GM12878 (cell line): ENCODE data around the gene PPP1R15A. TPM values are rescaled to one million over a fixed set of nuclear protein-coding genes. Genes with fewer than 3 reads are reported as not detected.

ENCODE experiments used
- ATAC-seq: fragments of 200-7000 bp; cut with Tn5 transposase; 3 replicates; pipeline ENCODE4 v1.9.1; 2020; ENCODE audit warnings: mild to moderate bottlenecking, moderate library complexity
- BruUV-seq: library from RNA; stranded (reverse); fragments of 400-500 nt; replicated peaks from 2 replicates; lab custom pipeline; 2021; lab: Mats Ljungman, UMichigan
- CTCF ChIA-PET: fragments of 300-600 bp; sonication (Branson Sonifier 250); formaldehyde crosslinking; extraction: SDS; loops from one replicate; lab custom pipeline; 2021; ENCODE audit warnings: inconsistent platforms; lab: Yijun Ruan, JAX
- POLR2A ChIA-PET: fragments of 350-600 bp; formaldehyde crosslinking; extraction: SDS; loops from one replicate; lab custom pipeline; 2021; ENCODE audit warnings: inconsistent platforms; lab: Charles Lee
- RAD21 ChIA-PET: fragments of 300-600 bp; sonication (Branson Sonifier 250); formaldehyde crosslinking; loops from one replicate; lab custom pipeline; 2023; ENCODE audit warnings: antibody characterized with exemption; ENCODE audit not compliant: unreplicated experiment; lab: Charles Lee
- SMC1A ChIA-PET: fragments of 300-600 bp; sonication (Branson Sonifier 250); formaldehyde crosslinking; loops from one replicate; lab custom pipeline; 2023; ENCODE audit not compliant: unreplicated experiment, uncharacterized antibody; lab: Charles Lee
- DNase-seq: peaks from one replicate; pipeline ENCODE4 v3.0.0-alpha.2; 2011; ENCODE audit warnings: low read depth, low spot score
- FAIRE-seq: peaks from 3 replicates; lab custom pipeline; 2011; peaks lifted over from hg19 to GRCh38; lab: Jason Lieb, UNC
- H2AFZ ChIP-seq: 2 replicates; pipeline ENCODE4 v1.6.0; 2011; ENCODE audit warnings: low read depth, low read length, control low read depth; ENCODE audit not compliant: control insufficient read depth
- H3K27ac ChIP-seq: 2 replicates; pipeline ENCODE4 v1.5.1; 2011; ENCODE audit warnings: control low read depth; ENCODE audit not compliant: control insufficient read depth, insufficient read depth
- H3K27me3 ChIP-seq, 2 experiments: replicated peaks in 1 of 2; 2 replicates each; pipeline versions ENCODE4 v1.6.0 to v1.6.1; 2011; ENCODE audit warnings: low read length in 1 of 2; ENCODE audit not compliant: control insufficient read depth in 2 of 2, insufficient read depth in 2 of 2
- H3K36me3 ChIP-seq, 2 experiments: 2 replicates each; pipeline ENCODE4 v1.5.1; 2011; ENCODE audit warnings: low read length in 1 of 2; ENCODE audit not compliant: control insufficient read depth in 2 of 2, insufficient read depth in 2 of 2
- H3K4me1 ChIP-seq: 2 replicates; pipeline ENCODE4 v1.6.1; 2011; ENCODE audit warnings: mild to moderate bottlenecking, low read length, moderate library complexity, mixed read lengths; ENCODE audit not compliant: control insufficient read depth, insufficient read depth
- H3K4me2 ChIP-seq: 2 replicates; pipeline ENCODE4 v1.6.0; 2011; ENCODE audit warnings: control low read depth; ENCODE audit not compliant: control insufficient read depth, insufficient read depth
- H3K4me3 ChIP-seq: fragments of 200-600 bp; sonication (generic); 2 replicates; pipeline ENCODE4 v1.5.1; 2016
- H3K79me2 ChIP-seq: 2 replicates; pipeline ENCODE4 v1.6.0; 2011; ENCODE audit warnings: low read length; ENCODE audit not compliant: control insufficient read depth, insufficient read depth
- H3K9ac ChIP-seq: 2 replicates; pipeline ENCODE4 v1.8.0; 2011; ENCODE audit warnings: low read length, control low read depth, mixed read lengths; ENCODE audit not compliant: control insufficient read depth, insufficient read depth
- H3K9me3 ChIP-seq: replicated peaks from 3 replicates; pipeline ENCODE4 v1.5.1; 2011; ENCODE audit warnings: mild to moderate bottlenecking, low read length; ENCODE audit not compliant: control insufficient read depth, insufficient read depth
- H4K20me1 ChIP-seq: 2 replicates; pipeline ENCODE4 v1.6.0; 2011; ENCODE audit not compliant: control insufficient read depth, insufficient read depth
- RAD51 ChIP-seq: fragments of 450-650 bp; IDR thresholded peaks from 2 replicates; pipeline ENCODE4 v1.6.1; 2016; ENCODE audit warnings: moderate library complexity, mild to moderate bottlenecking, inconsistent platforms
- RUNX3 ChIP-seq: IDR thresholded peaks from 2 replicates; pipeline ENCODE4 v1.6.1; 2012; ENCODE audit warnings: low read length, inconsistent platforms
- SP1 ChIP-seq: IDR thresholded peaks from one replicate; pipeline ENCODE4 v1.6.1; 2011; ENCODE audit warnings: low read depth, low read length
- SUPT20H ChIP-seq: IDR thresholded peaks from 2 replicates; pipeline ENCODE4 v1.6.1; 2011; ENCODE audit warnings: low read depth, mild to moderate bottlenecking, low read length, moderate library complexity, borderline replicate concordance; ENCODE audit not compliant: control insufficient read depth
- ZNF384 ChIP-seq: IDR thresholded peaks from 2 replicates; pipeline ENCODE4 v1.6.1; 2012; ENCODE audit warnings: low read depth, mild to moderate bottlenecking, low read length, improper control_type of control experiment, borderline replicate concordance
- WGBS: methylation state at CpG from one replicate; pipeline ENCODE4 v1.1.6; 2016; ENCODE audit warnings: low lambda C conversion rate; ENCODE audit not compliant: insufficient replicate concordance, insufficient coverage; ENCODE audit errors: missing lambda C conversion rate; 5-methylcytosine and 5-hydroxymethylcytosine counted together
- in situ Hi-C: fragments of 300-500 bp; cut with MboI; formaldehyde crosslinking; loops from 9 replicates; pipeline ENCODE4 v1.14.3; 2018; ENCODE audit warnings: mixed read lengths
- intact Hi-C: fragments of 100-400 bp; cut with micrococcal nuclease; formaldehyde crosslinking; loops from one replicate; pipeline ENCODE4 v1.14.2; 2022; ENCODE audit not compliant: unreplicated experiment
- polyA plus RNA-seq, 11 experiments: library from polyadenylated mRNA; depleted of rRNA in 4 of 11; unstranded in 6 of 11; stranded (reverse) in 5 of 11; fragments of >200 nt; fragmentation: Nextera tagmentation in 4 of 11; fragmentation: Illumina TruSeq in 1 of 11; extraction: Ambion mirVana in 4 of 11; extraction: Trizol in 1 of 11; gene quantifications; 1 replicate in 1 of 11; 2 replicates in 10 of 11; pipeline versions ENCODE4 v1.2.1 to v1.2.3, GENCODE V29; 2011 to 2016; ENCODE audit warnings: inconsistent platforms in 2 of 11, missing spikeins in 2 of 11, low read depth in 1 of 11
- total RNA-seq, 4 experiments: library from RNA; depleted of rRNA in 3 of 4; stranded (reverse); fragments of >200 nt in 3 of 4; fragmentation: Illumina TruSeq in 1 of 4; extraction: Trizol in 1 of 4; gene quantifications; 2 replicates each; pipeline versions ENCODE4 v1.2.1 to v1.2.3, GENCODE V29; 2013 to 2021
- TF ChIP-seq, protein P1 (sequence below): fragments of 450-650 bp; IDR thresholded peaks from 2 replicates; pipeline ENCODE4 v1.6.1; 2017; ENCODE audit warnings: mild to moderate bottlenecking, low read depth, inconsistent platforms; ENCODE audit not compliant: poor library complexity, severe bottlenecking

PPP1R15A gene
- total and polyA plus RNA-seq, 10 of the 15 experiments (the other 5 are each of a cell fraction or from before 2014, with no cell fraction given), result 0.68 to 50.8 (median 27.7) TPM

- SMC1A ChIA-PET, result no interaction called here
- ATAC-seq, result no peak
- no peak overlapping the region for H3K27ac ChIP-seq
- H3K27me3 ChIP-seq, result no peaks in the 10 kb centered on the region
- no peak overlapping the region for H3K9ac ChIP-seq
- 70% methylated on average over 7 of the region's 7 CpGs for WGBS
- no peak overlapping the region for H3K4me3 ChIP-seq
- TF ChIP-seq SP1 (no peak), RAD51 (no peak)
- TF ChIP-seq, all 136 proteins: peak for 0
- ChIA-PET RAD21 (interaction anchor here (1.1 kb wide), 1 partner anchor 15 kb away, joined by 3 read pairs; no protein-coding TSS in a partner anchor), CTCF (interaction anchor here (0.9 kb wide), 1 partner anchor 23 kb away, joined by 3 read pairs; no protein-coding TSS in a partner anchor), POLR2A (interaction anchor here (0.7 to 1.5 kb wide), 2 partner anchors 24 to 103 kb away, joined by 4 to 7 read pairs; no protein-coding TSS in a partner anchor)
- H3K36me3 ChIP-seq, result no peaks in the 10 kb centered on the region
- intact Hi-C loops, result no loop called here
- in situ Hi-C loops, result no loop called here
- DNase-seq, result no peak
- peaks cover 21% of the 10 kb centered on the region for H3K4me1 ChIP-seq
- H2AFZ ChIP-seq, result peak overlapping the region; percentile 12; the same call in 1 of the 2 replicates
- BruUV-seq, result no TSS peak
- H3K9me3 ChIP-seq, result no peaks in the 10 kb centered on the region
- H3K79me2 ChIP-seq, result no peaks in the 10 kb centered on the region
- H3K4me2 ChIP-seq, result no peak overlapping the region
- FAIRE-seq, result peak; percentile 49
- H4K20me1 ChIP-seq, result no peaks in the 10 kb centered on the region
Measured at GRCh38 chr19:48862827-48863226, 9.4 kb upstream of the PPP1R15A start.

DNA sequence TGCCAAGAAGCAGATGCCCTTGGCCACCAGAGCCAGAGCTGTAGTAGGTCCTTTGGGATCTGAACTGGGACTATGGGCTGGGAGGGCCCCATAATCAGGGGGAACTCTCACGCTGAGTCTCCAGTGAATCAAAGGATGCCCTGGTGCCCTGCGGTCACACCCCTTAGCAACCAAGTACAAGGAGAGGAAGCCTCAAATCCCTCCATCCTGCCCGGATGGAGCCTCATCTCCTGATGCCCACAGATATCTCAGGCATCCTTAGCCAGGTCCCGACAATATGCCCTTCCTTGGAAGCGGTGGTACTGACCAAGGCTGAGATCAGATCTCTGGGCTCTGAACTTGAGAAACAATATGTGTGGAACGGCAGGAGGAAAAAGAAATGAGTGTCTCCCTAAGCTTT is 5.5 kb upstream of the PPP1R15A start:
- intact Hi-C loops (no loop called here), in situ Hi-C loops (no loop called here)
- peak overlapping the region; percentile 74 for H3K4me2 ChIP-seq
- no peak for ATAC-seq
- H3K4me3 ChIP-seq, result no peak overlapping the region
- TF ChIP-seq, protein P1, sequence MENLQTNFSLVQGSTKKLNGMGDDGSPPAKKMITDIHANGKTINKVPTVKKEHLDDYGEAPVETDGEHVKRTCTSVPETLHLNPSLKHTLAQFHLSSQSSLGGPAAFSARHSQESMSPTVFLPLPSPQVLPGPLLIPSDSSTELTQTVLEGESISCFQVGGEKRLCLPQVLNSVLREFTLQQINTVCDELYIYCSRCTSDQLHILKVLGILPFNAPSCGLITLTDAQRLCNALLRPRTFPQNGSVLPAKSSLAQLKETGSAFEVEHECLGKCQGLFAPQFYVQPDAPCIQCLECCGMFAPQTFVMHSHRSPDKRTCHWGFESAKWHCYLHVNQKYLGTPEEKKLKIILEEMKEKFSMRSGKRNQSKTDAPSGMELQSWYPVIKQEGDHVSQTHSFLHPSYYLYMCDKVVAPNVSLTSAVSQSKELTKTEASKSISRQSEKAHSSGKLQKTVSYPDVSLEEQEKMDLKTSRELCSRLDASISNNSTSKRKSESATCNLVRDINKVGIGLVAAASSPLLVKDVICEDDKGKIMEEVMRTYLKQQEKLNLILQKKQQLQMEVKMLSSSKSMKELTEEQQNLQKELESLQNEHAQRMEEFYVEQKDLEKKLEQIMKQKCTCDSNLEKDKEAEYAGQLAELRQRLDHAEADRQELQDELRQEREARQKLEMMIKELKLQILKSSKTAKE, result peak; percentile 1
- TF ChIP-seq SUPT20H, result no peak
- no peak for TF ChIP-seq ZNF384
- TF ChIP-seq RUNX3, result no peak
- peak overlapping the region; percentile 34; the same call in 1 of the 2 replicates for H2AFZ ChIP-seq
- no peaks in the 10 kb centered on the region for H3K27me3 ChIP-seq
- ChIA-PET CTCF (no interaction called here), SMC1A (no interaction called here), POLR2A (no interaction called here), RAD21 (interaction anchor here (0.6 to 1.3 kb wide), 3 partner anchors 71 to 101 kb away, joined by 3 to 4 read pairs (median 4); no protein-coding TSS in a partner anchor)
- H4K20me1 ChIP-seq, result no peaks in the 10 kb centered on the region
- DNase-seq, result no peak
- no peak overlapping the region for H3K9ac ChIP-seq
- H3K27ac ChIP-seq, result peak overlapping the region; percentile 44
- 50% methylated on average over 6 of the region's 6 CpGs for WGBS
- no peaks in the 10 kb centered on the region for H3K79me2 ChIP-seq
- BruUV-seq, result no TSS peak
- FAIRE-seq, result no peak
- H3K36me3 ChIP-seq, result no peaks in the 10 kb centered on the region
- H3K4me1 ChIP-seq, result peaks cover 33% of the 10 kb centered on the region
- no peaks in the 10 kb centered on the region for H3K9me3 ChIP-seq
